ENCODE data around the gene CCN2. TPM values are rescaled to one million over a fixed set of nuclear protein-coding genes. Genes with fewer than 3 reads are reported as not detected.

CCN2 gene
- total RNA-seq, 1 donor, result 221 TPM

DNA sequence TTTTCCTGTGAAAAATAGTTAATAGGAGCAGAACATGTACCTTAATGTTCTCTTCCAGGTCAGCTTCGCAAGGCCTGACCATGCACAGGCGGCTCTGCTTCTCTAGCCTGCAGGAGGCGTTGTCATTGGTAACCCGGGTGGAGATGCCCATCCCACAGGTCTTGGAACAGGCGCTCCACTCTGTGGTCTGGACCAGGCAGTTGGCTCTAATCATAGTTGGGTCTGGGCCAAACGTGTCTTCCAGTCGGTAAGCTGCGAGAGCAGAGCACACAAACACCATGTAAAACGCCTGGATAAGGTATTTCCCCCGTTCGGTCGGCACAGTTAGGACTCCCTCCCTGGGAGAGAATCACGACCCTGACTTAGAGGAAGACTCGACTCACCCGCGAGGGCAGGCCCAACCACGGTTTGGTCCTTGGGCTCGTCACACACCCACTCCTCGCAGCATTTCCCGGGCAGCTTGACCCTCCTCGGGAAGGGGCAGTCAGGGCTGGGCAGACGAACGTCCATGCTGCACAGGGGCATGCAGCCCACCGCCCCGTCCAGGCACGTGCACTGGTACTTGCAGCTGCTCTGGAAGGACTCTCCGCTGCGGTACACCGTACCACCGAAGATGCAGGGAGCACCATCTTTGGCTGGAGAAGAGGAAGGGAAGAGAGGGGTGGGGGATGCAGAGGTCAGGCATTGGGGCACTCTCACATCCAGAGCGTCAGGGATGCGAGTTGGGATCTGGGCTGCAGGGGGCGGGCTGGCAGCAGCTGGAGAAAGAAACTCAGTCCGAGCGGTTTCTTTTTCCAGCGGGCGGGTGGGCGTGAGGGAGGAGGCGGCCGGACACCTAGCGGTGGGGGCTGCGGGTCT is 1.0 kb downstream of the CCN2 start:
- H4K20me1 ChIP-seq (ENCODE audit: insufficient read depth, low read length), result peaks cover 15% of the 10 kb centered on the region
- no peaks in the 10 kb centered on the region for H3K27me3 ChIP-seq (ENCODE audit: insufficient read depth, low read length)
- H2AFZ ChIP-seq (ENCODE audit: low read length), result no peak overlapping the region
- H3K27ac ChIP-seq (ENCODE audit: low read depth, low read length), result peak overlapping the region; percentile 82
- H3K36me3 ChIP-seq (ENCODE audit: insufficient read depth, low read length), result peaks cover 16% of the 10 kb centered on the region
- no peaks in the 10 kb centered on the region for H3K79me2 ChIP-seq (ENCODE audit: insufficient read depth, low read length)
- H3K4me3 ChIP-seq (ENCODE audit: insufficient read depth, low read length), result peak overlapping the region; percentile 77
- no peaks in the 10 kb centered on the region for H3K9me3 ChIP-seq (ENCODE audit: low read depth, low read length)
- peaks cover 36% of the 10 kb centered on the region for H3K4me1 ChIP-seq (ENCODE audit: insufficient read depth, low read length)
- TF ChIP-seq, protein P1, sequence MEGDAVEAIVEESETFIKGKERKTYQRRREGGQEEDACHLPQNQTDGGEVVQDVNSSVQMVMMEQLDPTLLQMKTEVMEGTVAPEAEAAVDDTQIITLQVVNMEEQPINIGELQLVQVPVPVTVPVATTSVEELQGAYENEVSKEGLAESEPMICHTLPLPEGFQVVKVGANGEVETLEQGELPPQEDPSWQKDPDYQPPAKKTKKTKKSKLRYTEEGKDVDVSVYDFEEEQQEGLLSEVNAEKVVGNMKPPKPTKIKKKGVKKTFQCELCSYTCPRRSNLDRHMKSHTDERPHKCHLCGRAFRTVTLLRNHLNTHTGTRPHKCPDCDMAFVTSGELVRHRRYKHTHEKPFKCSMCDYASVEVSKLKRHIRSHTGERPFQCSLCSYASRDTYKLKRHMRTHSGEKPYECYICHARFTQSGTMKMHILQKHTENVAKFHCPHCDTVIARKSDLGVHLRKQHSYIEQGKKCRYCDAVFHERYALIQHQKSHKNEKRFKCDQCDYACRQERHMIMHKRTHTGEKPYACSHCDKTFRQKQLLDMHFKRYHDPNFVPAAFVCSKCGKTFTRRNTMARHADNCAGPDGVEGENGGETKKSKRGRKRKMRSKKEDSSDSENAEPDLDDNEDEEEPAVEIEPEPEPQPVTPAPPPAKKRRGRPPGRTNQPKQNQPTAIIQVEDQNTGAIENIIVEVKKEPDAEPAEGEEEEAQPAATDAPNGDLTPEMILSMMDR (IDR thresholded peaks at IDR 0.05; ENCODE audit: extremely low read depth, low read depth, low read length), result peak; percentile 48
- H3K4me2 ChIP-seq (ENCODE audit: insufficient read depth, low read length), result peak overlapping the region; percentile 76
- DNase-seq (ENCODE audit: insufficient read length, low spot score, missing footprints), result peak; percentile 94

DNA sequence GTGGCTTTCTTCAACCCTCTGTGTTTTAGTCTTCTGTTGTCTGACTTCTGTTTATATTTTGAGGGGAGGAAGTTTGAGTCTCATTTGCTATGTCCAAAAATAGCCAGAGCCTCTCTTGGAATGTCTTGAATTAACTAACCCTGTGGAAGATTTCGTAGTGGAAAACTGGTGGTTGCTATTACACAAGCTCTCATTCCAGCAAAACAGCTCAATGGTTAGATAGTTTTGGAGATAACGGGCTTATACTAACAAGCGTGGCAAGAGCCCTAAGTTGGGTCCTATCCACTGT is 1.6 kb downstream of the CCN2 start:
- TF ChIP-seq, protein P1 (IDR thresholded peaks at IDR 0.05; ENCODE audit: extremely low read depth, low read depth, low read length), result no peak
- Histone ChIP-seq H3K9me3 (ENCODE audit: low read depth, low read length) (no peaks in the 10 kb centered on the region), H3K79me2 (ENCODE audit: insufficient read depth, low read length) (no peaks in the 10 kb centered on the region), H3K27me3 (ENCODE audit: insufficient read depth, low read length) (no peaks in the 10 kb centered on the region), H3K27ac (ENCODE audit: low read depth, low read length) (peak overlapping the region; percentile 82), H3K36me3 (ENCODE audit: insufficient read depth, low read length) (peaks cover 16% of the 10 kb centered on the region), H3K4me1 (ENCODE audit: insufficient read depth, low read length) (peaks cover 31% of the 10 kb centered on the region), H4K20me1 (ENCODE audit: insufficient read depth, low read length) (peaks cover 15% of the 10 kb centered on the region), H3K4me2 (ENCODE audit: insufficient read depth, low read length) (peak overlapping the region; percentile 76), H2AFZ (ENCODE audit: low read length) (no peak overlapping the region), H3K4me3 (ENCODE audit: insufficient read depth, low read length) (peak overlapping the region; percentile 77)
- DNase-seq (ENCODE audit: insufficient read length, low spot score, missing footprints), result peak; percentile 80

DNA sequence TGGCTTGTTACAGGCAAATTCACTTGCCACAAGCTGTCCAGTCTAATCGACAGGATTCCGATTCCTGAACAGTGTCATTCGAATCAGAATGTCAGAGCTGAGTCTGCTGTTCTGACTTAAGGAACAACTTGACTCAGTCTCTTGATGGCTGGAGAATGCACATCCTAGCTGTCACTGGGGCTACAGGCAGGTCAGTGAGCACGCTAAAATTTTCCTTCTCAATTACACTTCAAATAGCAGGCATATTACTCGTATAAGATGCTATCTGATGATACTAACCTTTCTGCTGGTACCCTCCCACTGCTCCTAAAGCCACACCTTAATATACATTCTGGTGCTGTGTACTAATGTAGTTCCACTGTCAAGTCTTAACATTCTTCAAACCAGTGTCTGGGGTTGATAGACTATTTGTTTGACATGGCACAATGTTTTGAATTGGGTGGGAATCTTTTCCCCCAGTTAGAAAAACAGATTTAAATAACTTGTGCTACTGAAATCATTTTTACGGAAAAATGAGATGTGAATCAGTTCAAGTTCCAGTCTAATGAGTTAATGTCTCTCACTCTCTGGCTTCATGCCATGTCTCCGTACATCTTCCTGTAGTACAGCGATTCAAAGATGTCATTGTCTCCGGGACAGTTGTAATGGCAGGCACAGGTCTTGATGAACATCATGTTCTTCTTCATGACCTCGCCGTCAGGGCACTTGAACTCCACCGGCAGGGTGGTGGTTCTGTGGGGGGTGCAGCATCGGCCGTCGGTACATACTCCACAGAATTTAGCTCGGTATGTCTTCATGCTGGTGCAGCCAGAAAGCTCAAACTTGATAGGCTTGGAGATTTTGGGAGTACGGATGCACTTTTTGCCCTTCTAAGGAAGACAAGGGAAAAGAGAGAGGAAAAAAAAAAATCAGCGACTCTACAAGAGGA is 2.2 kb downstream of the CCN2 start:
- Histone ChIP-seq H3K27ac (ENCODE audit: low read depth, low read length) (peak overlapping the region; percentile 82), H3K9me3 (ENCODE audit: low read depth, low read length) (no peaks in the 10 kb centered on the region), H2AFZ (ENCODE audit: low read length) (no peak overlapping the region), H3K4me1 (ENCODE audit: insufficient read depth, low read length) (peaks cover 25% of the 10 kb centered on the region), H3K27me3 (ENCODE audit: insufficient read depth, low read length) (no peaks in the 10 kb centered on the region), H3K36me3 (ENCODE audit: insufficient read depth, low read length) (peaks cover 16% of the 10 kb centered on the region), H4K20me1 (ENCODE audit: insufficient read depth, low read length) (peaks cover 15% of the 10 kb centered on the region), H3K4me3 (ENCODE audit: insufficient read depth, low read length) (peak overlapping the region; percentile 77), H3K4me2 (ENCODE audit: insufficient read depth, low read length) (peak overlapping the region; percentile 76), H3K79me2 (ENCODE audit: insufficient read depth, low read length) (no peaks in the 10 kb centered on the region)
- DNase-seq (ENCODE audit: insufficient read length, low spot score, missing footprints), result peak; percentile 60
- TF ChIP-seq, protein P1 (IDR thresholded peaks at IDR 0.05; ENCODE audit: extremely low read depth, low read depth, low read length), result no peak
